ENCODE data around the gene TTF2.

DNA sequence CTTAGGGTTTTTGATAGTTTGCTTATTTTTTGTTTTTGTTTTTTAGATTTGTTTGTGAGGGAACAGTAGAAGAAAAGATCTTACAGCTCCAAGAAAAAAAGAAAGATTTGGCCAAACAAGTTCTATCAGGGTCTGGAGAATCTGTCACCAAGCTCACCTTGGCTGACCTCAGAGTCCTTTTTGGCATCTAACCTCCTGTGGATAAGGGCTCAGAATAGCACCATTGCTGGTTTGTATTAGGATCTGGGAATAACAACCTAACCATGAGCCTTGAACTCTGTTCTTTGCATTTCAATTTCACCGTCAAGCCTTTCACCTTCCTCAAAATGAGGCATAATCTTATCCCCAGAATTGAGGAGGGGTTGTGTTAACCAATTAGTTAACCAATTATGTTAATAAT is 41.2 kb downstream of the TTF2 start:
- TF ChIP-seq, protein P1, sequence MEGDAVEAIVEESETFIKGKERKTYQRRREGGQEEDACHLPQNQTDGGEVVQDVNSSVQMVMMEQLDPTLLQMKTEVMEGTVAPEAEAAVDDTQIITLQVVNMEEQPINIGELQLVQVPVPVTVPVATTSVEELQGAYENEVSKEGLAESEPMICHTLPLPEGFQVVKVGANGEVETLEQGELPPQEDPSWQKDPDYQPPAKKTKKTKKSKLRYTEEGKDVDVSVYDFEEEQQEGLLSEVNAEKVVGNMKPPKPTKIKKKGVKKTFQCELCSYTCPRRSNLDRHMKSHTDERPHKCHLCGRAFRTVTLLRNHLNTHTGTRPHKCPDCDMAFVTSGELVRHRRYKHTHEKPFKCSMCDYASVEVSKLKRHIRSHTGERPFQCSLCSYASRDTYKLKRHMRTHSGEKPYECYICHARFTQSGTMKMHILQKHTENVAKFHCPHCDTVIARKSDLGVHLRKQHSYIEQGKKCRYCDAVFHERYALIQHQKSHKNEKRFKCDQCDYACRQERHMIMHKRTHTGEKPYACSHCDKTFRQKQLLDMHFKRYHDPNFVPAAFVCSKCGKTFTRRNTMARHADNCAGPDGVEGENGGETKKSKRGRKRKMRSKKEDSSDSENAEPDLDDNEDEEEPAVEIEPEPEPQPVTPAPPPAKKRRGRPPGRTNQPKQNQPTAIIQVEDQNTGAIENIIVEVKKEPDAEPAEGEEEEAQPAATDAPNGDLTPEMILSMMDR (IDR thresholded peaks at IDR 0.05): no peak
- TF ChIP-seq EP300 (IDR thresholded peaks at IDR 0.05) (no peak), POLR2A (IDR thresholded peaks at IDR 0.05; ENCODE audit: low read depth) (no peak)
